ENCODE results near the gene TRAIP.

Gene TRAIP

DNA sequence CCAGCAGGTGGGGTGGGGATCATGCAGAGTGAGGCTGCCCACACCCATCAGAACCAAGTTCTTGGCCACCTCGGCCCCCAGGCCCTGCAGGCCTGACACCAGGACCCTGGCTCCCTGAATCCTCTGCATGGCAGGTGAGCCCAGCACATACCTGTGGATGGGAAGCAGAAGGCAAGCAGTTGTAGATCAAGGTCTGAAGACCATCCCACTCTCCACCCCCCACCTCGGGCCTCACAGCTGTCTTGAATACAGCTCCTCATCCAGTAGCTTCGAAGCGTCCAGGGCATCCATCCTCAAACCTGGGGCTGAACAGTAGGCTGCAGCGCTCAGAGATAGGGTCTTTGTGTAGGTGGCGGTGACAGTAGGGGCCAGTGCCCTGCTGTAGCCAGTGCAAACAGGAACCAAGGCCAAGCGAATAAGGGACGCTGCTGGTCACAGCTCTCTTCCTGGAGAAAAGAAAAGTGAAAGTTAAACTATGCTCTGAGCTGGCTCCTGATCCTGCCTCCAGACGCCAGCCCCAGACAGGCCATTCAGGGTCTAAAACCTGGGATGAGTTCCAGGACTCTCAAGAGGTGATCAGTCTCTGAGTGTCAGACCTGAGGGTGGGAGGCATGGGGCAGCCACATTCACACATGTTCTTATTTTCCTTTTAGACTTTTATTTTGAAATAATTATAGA lies 42.7 kb downstream of the TRAIP start, which contains the start of gene UBA7:
Gene UBA7 (minus strand): TSS at position 457 of the 678 bp plus-strand sequence. CDS start 166 bp downstream, at position 291.
- peak; percentile 43 to 60 for DNase-seq

DNA sequence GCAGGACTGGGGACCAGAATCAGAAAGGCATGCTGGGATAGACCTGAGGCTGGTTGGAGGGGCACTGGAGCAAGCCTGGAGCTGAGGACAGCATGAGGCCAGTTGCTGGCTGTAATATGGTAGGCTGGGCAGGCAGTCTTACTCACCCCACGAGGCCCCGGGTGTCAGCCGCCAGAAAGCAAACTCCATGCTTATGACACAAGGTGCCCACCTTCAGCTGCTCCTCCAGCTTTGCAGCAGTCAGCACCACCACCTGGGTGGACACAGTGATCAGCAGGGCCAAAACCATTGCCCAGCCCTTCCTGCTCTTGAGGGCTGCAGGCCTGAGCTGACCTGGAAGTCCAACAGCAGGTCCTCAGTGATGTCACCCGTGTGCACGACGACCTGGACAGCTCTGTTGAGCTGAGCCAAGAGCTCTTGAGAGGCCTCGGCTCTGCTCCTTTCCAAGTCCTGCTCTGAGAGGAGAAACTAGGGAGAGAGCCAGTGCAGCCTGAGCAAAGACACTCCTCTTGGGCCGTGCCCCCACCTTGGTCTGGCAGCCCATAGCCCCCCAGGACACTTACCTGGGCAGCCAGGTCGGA lies 43.4 kb downstream of the TRAIP start:
- DNase-seq = no peak

DNA sequence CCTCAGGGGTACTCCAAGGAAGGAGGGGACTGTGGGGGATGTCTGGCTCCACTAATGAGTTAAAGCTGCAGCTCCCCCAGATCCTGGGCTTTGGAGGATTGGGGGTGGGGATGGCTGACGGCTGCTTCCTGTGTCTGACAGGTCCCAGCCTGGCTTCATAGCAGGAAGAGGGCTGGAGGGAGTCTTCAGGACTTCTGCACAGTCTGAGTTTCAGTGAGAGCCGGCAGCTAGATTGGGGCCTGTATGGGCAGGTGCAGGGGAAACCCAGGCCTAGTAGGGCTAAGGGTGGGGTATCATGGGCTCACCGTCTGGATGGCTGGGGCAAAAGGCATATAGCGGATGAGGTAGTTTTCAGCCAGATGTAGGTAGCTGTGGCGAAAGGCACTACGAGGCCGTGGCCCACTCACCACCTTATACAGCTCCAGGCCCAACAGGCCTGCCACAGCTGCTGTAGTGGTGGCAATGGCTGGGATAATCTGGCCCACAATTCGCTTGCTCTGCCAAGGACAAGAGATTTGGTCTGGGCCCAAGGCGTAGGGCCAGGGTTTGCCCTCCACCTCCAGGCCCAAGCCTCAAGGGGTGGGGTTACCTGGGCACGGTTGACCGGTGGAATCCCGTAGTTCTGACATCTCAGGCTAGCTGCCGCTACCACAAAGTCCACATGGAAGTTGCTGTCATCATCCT lies 48.8 kb downstream of the TRAIP start:
- DNase-seq = no peak

DNA sequence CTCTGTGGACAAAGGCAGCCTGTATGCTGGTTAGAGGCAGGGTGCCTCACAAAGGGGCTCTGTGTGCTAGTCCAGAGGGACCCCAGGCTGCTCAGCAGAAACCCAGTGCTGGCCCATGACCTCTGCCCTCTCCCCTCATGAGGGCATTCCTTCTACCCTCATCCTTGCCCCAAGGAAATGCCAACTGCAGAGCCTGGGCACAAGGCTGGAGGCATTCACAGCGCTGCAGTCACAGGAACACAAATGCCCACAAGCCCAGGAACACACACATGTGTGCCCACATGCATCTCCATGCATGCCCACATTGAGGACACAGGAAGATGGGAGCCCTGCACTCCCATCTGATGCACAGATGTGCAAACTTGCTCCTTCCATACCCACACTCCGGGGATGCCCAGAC lies 49.5 kb downstream of the TRAIP start:
- no peak for DNase-seq

DNA sequence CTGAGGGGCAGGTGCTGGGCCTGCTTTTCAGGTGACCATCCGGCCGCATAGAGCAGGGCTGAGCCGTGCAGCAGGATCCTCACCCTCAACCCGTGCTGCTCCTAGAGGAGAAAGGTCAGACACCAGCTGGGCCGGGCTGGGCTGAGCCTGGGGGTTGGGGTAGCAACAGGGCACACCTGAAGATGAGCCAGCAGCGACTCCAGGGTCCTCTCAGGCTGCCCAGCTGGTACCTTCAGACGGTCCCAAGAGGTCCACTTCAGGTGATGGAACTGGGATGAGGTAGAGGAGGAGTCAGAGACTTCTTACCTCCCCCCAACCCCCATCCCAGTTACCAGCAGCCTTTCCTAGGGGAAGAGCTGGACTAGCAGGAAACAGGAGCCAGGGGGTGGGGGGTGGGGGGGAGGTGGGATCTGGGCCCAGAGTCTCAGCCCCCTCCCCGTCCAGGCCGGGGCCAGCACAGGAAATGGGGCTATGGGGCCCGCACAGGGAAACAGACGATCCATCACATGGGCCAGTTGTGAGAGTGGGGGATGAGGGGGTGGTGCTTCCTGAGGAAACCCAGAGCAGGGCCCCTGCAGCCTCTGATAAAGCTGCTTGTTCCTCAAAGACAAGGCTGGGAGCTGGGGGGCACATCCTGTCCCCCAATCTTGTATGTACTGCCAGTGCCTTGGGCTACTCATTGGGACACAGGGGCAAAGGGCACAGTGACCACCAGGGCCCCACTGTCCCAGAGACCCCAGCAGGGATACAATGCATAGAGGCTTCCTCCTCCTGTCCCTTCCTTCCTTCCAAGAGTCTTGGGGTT lies 50.3 kb downstream of the TRAIP start:
- DNase-seq = peak; percentile 13 to 37

DNA sequence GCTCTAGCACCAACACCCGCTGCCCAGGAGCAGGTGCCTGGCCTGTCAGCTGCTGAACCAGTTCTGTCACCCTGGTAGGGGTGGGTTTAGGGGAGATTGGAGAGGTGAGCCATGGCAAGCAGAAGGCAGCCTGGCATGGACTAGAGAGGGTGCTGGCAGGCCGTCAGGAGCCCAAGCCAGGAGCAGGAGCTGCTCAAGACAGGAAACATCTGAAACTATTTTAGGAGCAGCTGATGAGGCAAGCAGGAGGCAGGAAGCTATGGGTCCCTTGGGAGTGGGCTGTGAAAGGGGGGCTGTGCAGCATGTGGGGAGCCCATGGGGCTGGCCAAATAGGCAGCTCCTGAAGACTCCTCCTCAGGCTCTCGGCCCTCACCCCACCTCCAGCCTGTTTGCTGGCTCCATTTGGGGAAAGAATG lies 51.0 kb downstream of the TRAIP start:
- peak in 1 of 2 donors; percentile 65 for DNase-seq

DNA sequence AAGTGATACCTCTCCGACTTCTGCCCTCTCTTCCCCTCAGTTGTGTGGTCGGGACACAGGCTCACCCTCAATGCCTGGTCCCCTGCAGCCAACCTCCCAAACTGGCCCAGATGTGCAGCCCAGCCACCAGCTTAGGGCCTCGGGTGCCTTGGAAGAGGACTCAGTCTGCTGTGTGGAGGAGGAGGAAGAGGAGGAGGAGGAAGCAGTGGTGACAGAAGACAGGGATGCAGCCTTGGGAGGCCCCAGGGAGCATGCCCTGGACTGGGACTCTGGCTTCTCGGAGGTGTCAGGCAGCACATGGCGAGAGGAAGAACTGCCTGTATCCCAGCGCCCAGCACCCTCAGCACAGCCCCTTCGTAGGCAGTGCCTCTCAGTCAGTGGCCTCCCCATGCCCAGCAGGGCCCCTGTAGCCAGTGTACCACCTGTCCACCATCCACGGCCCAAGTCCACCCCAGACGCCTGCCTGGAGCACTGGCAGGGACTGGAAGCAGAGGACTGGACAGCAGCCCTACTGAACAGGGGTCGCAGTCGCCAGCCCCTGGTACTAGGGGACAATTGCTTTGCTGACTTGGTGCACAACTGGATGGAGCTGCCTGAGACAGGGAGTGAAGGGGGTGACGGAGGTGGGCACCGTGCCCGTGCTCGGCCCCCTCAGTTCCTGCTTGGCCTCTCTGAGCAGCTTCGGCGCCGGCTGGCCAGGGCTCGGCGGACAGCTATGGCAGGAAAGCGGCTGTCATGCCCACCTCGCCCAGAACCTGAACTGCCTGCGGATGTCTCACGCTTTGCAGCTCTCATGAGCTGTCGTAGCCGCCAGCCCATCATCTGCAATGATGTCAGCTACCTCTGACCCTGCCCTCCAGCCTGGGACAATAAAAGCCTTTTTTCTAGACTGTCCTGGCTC lies 52.0 kb downstream of the TRAIP start:
- DNase-seq = no peak

DNA sequence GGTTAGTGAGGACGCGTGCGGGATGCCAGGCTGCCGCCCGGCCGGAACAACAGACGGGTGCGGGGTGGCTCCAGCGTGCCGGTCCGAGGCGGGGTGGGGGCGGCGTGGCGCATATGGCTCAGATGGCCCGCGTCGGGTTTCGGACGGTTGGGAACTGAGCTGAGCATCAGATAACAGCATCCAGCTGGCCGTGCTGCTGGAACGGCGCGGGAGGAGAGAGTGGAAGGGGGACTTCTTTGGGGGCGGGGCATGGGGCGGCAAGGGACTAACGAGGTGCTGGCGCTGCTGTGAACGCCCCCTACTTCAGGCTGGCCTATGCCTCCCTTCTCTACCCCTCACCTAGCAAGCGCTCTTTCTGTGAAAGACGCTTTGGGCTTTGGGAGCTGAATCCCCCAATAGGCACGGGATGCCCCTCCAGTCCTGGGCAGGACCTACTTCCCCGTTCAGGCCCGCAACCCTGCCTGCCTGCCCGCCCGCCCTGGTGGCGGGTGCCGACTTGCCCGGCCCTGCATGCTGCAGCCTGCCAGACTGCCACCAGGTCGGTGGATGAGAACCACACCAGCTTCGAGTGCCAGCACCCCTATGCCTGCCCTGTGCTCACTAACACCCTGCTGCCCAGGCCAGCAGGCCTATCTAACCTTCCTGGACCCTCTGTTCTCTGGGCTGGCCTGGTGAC lies 52.8 kb downstream of the TRAIP start:
- peak; percentile 36 to 47 for DNase-seq

DNA sequence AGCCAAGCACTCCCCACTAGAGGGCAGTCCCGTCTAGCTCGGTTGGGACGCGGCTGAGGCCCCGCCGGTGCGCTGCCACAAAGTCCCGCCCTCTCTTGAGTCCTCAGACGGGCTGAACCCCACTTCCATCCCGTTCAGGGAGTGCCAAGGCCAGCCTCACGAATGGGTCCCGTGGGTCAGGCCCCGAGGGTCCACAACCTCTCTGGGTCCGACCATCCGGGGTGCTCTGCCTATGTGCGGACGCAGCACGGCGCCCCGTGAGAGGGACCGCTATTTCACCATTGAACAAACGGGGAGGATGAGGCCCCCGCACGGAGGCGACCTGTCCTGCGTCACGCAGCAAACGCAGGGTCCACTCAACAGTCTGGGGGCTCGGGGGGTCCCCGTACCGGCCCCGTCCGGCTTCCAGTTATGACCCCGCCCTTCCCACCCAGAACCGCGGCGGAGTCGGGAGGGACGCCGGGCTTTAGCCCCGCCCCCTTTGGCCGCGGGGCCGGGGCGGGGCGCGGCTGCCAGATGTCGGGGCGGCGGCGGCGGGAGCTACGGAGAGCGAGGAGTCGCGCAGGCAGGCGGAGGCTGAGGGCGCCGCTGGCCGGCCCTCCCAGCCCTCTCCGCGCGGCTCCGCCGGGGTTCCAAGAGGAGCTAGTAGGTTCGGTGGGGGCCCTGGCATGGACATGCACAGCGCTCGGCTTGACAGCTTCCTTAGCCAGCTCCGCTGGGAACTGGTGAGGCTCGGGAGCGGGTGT lies 53.5 kb downstream of the TRAIP start, which contains the start of gene INKA1:
Gene INKA1 (plus strand): TSS at position 543 of the 746 bp plus-strand sequence. CDS start 132 bp downstream, at position 675.
- DNase-seq = peak; percentile 88 to 90

DNA sequence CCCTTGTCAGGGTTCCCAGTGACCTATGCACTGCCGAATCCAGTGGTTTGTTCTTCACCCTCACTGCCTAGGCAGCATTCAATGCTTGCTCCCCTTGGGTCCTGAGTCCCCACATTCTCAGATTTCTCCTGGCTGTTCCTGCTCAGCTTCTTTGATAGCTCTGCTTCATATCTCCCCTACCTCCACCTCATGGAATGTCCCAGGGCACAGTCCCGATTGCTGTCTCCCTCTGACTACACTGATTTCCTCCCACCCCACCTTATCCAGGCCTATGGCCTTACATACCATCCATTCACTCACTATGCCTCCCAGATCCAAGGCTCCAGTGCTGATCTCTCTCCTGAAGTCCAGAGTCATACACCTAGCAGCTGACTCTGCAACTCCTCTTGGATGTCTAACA lies 55.2 kb downstream of the TRAIP start:
- no peak for DNase-seq

DNA sequence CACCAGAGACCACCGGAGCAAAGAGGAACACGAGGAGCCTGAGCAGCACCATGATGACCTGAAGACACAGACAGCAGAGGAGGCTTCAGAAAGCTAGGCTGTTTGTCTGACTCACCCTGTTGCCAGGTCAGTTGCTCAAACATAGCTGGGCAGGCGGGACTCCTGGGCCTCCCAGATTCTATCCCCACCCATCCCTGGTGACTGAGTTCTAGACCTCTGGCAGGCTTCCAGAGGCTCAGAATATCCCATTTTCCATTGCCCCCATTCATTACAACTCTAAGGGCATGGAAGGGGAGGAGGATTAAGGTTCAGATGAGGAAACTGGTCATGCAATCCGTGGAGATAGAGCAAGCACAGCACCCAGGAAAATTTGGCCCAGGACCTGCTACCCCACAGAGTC lies 56.6 kb downstream of the TRAIP start, which contains the start of gene CDHR4:
Gene CDHR4 (minus strand): TSS at position 113 of the 400 bp plus-strand sequence. CDS start 61 bp downstream, at position 52.
- DNase-seq = no peak

DNA sequence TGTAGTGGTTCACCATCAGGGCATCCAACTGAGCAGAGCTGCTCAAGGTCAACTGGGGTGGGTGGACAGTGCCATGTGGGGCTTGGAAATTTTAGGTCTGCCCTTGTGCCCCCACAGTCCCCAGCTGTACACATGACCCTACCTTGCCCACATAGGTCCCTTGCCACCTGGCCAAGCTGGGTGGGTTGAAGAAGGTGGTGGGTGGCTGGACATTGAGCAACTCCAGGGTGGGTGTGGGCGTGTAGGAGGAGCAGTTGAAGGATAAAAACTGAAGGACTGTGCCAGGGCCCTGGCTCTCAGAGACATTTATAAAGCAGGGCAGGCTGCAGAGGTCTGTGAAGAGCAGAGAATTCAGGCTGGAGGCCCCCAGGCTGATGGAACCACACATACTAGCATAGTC lies 57.3 kb downstream of the TRAIP start:
- DNase-seq = no peak

DNA sequence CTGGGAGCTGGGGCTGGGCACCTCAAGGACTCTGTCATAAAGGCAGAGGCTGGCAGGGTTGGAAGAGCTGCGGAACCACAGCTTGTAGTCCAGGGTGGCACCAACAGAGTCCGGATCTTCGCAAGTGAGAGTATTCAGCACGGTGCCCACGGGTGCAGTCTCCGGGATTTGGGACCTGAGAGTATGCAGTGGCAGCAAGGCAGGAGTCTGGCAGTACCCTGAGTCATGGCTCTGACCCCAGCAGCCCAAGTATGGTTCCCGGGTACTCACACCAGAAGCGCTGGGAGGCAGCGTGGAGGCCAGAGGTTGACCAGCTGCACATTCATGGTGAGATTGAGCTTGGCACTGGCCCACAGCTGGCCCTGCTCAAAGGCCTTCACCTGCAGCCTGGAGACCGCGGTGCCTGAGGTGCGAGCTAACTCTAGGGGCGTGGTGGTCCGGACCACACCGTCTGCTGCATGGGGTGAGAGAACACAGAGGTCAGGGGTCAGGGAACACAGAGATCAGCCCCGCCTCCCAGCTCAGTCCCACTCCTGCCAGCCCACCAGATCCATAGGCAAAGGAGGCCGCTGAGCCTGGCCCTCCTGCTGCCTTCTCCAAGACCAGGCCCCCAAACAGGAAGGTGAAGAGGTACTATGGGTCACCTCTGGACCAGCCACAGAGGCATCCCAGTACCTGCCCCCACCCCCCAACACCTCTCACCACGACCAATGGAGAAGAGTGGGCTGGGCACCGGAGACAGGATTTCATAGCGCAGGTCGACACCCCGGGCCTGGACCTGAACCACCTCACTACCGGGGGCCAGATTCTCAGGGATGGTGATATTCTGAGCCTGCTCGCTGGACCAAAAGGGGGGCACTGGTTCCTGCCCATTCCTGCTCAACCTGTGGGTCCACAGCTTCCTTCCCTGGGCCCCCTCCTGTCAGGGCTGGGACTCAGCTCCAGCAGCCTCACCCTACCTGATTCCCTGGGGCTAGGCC lies 61.1 kb downstream of the TRAIP start:
- DNase-seq = no peak

DNA sequence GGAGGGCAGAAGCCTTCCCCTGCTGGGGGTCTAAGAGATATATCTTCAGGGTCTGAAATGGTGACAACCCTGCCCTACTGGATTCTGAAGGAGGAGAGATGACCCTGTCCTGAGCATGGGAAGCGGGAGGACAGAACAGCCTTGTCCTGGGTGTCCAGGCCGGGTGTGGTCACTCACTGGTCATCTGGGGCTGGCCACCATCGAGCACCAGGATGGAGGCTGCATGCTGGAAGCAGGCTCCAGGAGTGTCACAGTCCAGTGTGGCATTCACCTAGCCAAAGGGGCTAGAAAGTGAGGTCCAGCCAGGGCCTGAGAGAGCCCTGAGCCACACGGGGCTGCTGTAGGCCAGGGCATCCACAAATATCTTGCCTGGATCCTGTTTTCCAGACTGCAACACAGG lies 61.9 kb downstream of the TRAIP start:
- no peak for DNase-seq

DNA sequence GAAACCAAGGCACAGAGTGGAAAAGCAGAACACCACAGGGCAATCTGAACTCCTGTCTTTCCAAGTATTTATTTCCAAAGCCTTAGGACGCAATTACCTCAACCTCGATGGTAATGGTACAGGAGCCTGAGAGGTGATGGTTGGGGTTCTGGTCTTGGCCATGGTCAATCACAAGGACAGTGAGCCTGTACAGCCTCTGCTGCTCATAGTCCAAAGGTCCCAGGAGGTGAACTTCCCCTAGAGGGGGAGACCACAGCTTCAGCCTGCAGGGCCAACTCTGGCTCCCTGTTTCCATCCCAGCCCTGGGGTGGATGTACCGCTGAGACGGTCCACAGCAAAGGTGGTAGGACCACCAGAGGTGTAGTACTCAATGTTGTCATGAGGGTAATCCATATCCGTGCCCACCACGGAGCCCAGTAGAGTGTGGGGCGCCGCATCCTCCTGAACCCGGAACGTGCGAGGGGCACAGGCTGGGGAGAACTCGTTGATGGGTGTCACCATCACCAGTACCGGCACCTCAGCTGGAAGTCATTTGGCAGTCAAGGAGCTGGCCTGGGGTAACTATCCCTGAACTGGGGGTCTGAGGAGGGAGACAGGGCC lies 62.8 kb downstream of the TRAIP start:
- no peak for DNase-seq

DNA sequence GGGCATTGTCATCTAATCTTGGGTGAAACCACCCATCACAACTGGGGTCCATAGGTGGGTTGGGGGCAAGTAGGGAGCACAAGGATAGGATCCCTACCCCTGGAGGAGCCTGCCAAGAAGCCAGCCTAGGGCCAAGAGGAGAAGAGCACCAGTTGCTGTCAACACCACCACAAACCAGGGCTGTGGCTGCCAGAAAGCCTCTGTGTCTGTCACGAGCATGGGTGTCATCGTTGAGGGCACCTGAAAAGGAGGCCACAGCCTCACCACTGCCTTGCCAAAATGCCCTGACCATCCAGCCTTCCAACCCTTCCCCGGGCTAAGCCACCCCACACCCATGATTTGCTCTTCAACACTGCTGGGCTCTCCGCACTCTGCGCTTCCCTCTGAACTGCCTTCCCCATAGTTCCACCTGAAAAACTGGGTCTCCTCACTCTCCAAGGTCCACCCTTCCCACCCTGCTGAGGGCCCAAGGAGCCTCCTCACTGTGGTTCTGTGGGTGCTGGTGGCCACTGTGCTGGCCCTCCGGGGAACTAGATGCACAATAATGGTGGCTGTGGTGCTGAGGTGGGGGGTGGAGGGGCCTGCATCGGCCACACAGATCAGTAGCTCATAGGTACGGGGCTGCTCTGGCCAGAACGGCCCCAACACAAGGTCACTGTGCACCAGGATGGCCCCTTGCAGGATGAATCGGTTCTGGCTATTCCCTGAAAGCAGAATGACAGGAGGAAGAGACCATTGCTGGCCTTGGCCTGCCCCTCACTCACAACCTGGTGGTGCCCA lies 63.8 kb downstream of the TRAIP start:
- DNase-seq = no peak

DNA sequence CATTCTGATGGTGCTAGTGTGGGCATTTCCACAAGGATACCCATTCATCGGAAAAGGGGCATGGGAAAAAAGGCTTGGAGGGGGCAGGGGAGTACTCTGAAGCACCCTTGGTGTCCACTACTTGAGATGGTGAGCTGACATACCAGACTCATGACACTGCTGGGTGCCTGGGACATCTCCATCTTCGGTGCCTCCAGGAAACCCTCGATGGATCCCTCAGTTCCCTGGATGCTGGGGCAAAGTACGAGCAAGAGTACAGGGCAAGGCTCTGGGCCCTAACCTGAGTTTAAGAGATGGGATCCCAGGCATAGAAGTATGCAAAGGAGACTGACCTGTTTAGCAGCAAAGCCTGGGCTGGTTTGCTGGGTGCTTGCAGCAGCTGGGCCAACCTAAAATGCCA lies 64.8 kb downstream of the TRAIP start:
- no peak for DNase-seq

Data from CD4-positive, alpha-beta T cell treated with Interleukin-4 for 1 hour (primary cell).